ENCODE results near the gene TM7SF2. TPM values are rescaled to one million over a fixed set of nuclear protein-coding genes. Genes with fewer than 3 reads are reported as not detected.

The TM7SF2 gene
- total RNA-seq, 1 donor from 2014 or later = 53.1 TPM

DNA sequence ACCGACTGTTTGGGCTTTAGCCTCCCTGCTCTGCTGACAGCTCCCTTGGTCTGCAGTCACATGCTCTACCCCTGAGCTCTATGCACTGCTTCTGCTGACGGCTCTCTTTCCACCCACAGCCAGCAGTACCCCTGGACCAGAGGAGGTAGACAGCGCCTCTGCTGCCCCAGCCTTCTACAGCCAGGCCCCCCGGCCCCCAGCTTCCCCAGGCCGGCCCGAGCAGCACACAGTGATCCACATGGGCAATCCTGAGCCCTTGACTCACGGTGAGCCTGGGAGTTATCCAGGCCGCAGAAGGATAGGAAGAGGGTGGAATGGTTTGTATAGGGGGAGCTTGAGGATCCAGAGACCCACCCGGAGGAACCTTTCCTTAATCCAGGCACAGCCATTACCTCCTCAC, 24.9 kb upstream of the TM7SF2 start:
- DNase-seq (ENCODE audit: missing footprints) = no peak
- intact Hi-C loops (cut with DNase I) = no loop called here
- no peak for ATAC-seq

DNA sequence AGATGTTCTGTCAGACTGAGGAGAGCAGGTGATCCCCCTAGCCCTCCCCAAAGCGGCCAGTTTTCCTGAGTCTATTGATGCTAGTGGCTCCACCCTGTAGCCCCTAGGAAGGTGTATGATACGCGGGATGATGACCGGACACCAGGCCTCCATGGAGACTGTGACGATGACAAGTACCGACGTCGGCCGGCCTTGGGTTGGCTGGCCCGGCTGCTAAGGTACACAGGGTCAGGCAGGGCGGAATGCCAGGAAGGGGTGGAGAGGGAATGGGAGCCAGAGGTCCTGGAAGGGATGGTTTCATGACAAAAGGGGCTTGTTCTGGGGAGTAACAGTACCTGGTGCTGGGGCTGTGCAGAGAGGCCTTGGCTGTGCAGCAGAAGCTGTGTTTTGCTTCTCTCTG, 24.5 kb upstream of the TM7SF2 start:
- intact Hi-C loops (cut with DNase I) = no loop called here
- DNase-seq (ENCODE audit: missing footprints) (no peak), ATAC-seq (no peak)

DNA sequence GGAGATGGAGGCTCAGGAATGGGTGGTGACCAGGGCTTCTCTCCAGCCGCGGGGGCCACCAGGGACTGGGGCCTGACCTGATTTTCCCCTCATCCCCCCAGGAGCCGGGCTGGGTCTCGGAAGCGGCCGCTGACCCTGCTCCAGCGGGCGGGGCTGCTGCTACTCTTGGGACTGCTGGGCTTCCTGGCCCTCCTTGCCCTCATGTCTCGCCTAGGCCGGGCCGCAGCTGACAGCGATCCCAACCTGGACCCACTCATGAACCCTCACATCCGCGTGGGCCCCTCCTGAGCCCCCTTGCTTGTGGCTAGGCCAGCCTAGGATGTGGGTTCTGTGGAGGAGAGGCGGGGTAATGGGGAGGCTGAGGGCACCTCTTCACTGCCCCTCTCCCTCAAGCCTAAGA, 23.8 kb upstream of the TM7SF2 start:
- no peak for ATAC-seq
- DNase-seq (ENCODE audit: missing footprints) = no peak
- intact Hi-C loops (cut with DNase I) = no loop called here

DNA sequence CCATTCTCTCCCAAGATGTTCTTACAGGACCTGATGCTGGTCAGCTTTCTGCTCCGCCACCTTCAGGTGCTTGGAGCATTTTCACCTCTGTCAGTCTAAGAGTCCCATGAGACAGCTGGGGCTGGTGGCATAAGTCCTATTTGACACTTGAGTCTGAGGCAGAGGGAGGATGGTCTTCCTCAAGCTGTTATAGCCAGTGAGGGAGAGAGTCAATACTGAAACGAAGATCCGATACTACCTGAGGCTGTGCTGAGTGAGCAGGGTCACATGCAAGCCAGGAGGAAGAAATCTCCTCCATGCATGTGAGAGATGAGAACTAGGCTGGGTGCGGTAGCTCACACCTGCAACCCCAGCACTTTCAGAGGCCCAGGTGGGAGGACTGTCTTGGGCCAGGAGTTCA, 22.1 kb upstream of the TM7SF2 start:
- no peak for DNase-seq (ENCODE audit: missing footprints)
- ATAC-seq = no peak
- intact Hi-C loops (cut with DNase I) = no loop called here

DNA sequence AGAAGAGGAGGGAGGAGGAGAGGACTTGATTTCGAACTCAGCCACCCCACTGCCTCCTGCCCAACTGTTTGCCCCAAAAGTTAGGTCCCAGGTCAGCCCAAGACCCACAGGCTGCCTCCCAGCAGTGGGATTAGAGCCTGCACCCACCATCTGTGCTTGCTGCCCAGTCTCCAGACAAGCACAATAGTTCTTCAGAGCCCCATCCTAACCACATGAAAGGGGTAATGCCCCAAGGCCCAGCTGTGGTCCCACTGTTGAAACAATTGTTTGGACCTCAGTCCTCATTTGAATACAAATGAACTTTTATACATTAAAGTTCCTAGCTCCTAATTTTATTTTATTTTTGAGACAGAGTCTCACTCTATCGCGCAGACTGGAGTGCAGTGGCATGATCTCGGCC, 21.0 kb upstream of the TM7SF2 start:
- intact Hi-C loops (cut with DNase I) = no loop called here
- DNase-seq (ENCODE audit: missing footprints) = no peak
- no peak for ATAC-seq

DNA sequence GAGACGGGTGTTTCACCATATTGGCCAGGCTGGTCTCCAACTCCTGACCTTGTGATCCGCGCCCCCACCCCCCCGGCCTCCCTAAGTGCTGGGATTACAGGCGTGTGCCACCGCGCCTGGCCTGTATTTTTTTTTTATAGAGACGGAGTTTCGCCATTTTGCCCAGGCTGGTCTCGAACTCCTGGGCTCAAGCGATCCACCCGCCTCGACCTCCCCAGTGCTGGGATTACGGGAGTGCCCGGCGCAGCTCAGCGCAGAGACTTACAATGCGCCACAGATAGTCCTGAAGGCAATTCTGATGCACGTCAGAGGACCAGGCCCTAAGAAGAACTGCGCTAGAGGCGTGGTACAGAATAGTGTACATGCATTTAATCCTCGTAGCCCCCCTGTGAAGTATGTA, 16.2 kb upstream of the TM7SF2 start:
- DNase-seq (ENCODE audit: missing footprints) = no peak
- intact Hi-C loops (cut with DNase I) = no loop called here
- ATAC-seq = peak; percentile 8

DNA sequence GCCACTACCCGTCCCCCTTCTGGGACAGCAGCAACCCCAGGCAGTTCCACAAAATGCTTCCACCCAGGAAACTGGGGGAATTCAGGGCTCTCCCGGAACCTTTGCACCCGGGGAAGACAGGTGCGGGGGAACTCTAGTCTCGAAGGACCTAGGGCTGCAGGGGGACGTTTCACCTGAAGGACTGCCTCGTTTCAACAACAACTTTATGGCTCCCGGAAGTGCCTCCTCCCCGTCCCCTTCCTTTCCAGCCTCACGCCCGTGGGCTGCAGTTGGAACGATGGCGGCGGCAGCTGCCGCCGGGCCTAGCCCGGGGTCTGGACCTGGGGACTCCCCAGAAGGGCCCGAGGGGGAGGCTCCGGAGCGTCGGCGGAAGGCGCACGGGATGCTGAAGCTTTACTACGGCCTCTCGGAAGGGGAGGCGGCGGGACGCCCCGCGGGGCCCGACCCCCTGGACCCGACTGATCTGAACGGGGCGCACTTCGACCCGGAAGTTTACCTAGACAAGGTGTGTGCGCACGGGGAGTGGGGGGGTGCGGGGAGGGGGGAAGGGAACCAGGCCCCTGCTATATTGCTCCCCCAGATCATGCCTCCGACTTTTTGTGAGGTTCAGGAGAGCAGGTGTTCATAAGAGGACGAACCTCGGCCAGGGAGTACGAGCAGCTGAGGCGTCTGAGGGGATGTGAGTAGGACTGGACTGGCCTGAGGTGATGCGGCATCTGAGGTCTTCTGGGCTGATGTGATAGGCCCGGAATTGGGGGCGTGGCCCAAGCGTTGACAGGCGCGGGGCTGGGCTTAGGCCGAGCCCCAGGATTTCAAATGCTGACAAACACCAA, 15.5 kb upstream of the TM7SF2 start, which contains the start of gene VPS51:
Gene VPS51 (plus strand): TSS at position 241 of the 833 bp plus-strand sequence. CDS start 37 bp downstream, at position 278.
- ATAC-seq (peak; percentile 97), DNase-seq (ENCODE audit: missing footprints) (peak; percentile 94)
- intact Hi-C loops (cut with DNase I) = no loop called here

DNA sequence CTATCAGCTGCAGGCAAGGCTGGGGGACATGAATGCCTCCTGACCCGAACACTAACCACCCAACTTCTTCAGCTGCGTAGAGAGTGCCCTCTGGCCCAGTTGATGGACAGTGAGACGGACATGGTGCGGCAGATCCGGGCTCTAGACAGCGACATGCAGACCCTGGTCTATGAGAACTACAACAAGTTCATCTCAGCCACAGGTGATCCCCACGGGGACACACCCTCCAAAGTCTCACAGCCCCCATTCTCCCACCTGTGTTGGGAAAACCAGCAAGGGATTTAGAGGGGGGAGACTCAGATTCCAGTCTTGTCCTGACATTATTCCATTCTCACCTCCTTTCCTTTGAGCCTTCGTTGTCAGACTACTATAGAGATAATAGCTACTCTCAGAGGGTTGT, 14.7 kb upstream of the TM7SF2 start:
- ATAC-seq (peak; percentile 11), DNase-seq (ENCODE audit: missing footprints) (no peak)
- intact Hi-C loops (cut with DNase I) = no loop called here

DNA sequence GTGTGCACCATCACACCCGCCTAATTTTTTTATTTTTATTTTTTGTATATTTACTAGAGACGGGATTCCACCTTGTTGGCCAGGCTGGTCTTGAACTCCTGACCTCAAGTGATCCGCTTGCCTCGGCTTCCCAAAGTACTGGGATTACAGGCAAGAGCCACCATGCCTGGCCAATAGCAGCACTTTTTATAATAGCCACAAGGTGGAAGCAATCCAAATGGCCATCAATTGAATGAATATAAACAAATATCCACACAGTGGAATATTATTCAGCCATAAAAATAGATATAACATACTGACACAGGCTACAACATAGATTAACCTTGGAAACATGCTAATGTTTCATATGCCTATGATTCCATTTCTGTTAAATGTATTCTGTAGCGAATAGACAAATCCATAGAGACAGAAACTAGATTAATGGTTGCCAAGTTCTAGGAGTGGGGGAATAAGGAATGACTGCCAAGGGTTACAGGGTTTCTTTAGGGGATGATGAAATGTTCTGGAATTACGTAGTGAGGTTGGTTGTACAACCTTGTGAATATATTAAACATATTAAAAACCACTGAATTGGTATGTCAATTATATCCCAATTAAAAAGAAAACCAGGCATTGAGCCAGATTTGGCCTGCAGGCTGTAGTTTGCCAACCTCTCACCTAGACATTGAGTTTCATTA, 10.9 kb upstream of the TM7SF2 start:
- intact Hi-C loops (cut with DNase I) = no loop called here
- no peak for DNase-seq (ENCODE audit: missing footprints)
- ATAC-seq = no peak

DNA sequence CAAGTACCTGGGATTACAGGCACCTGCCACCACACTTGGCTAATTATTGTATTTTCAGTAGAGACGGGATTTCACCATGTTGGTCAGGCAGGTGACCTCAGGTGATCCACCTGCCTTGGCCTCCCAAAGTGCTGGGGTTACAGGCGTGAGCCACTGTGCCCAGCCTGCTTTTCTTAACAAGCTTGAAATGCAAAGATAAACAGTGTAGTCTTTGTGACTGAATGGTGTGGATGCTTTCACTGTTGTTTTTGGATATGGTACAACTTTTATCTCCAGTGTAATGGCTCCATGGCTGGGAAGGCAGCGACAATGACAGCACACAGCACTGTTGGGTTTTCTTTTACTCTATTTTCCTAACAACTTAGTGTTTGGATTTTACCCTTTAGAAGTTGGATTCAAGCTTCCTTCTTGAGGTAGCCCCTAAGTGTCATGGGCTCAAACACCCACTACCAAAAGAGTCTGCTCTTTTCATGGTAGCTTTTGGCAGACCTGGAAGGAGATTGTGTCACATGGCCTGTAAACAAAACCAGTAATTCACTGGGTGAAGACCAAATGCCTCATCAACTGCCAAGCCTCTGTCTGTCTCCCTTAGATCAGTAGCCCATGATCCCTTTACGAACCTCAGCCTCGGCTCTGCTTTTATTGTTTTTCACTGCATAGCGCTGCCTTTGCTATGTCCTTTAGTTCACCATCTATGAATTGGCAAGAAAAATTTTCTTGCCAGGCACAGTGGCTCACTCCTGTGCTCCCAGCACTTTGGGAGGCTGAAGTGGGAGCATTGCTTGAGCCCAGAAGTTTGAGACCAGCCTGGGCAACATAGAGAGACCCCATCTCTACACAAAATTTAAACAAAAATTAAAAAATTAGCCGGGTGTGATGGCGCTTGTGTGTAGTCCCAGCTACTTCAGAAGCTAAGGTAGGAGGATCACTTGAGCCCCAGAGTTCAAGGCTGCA, 9.3 kb upstream of the TM7SF2 start:
- ATAC-seq (peak; percentile 79), DNase-seq (ENCODE audit: missing footprints) (no peak)
- intact Hi-C loops (cut with DNase I) = no loop called here

DNA sequence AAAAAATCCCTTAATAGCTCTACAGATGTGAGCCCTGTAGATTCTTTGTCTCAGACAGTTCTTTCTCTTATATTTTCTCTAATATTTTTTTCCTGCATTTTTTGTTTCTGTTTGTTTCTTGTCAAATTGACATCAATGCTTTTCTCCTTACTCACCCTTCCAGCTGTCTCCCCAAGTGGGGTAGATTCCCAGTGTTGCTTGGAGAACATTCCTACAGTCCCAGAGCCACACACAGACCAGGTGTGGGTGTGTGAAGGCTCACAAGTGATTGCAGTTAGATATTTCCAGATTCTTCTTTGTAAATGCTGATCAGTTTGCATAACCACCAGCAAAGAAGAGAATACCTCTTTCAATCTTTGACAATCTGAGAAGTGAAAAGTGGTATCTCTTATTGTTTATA, 8.2 kb upstream of the TM7SF2 start:
- ATAC-seq (no peak), DNase-seq (ENCODE audit: missing footprints) (no peak)
- intact Hi-C loops (cut with DNase I) = no loop called here

DNA sequence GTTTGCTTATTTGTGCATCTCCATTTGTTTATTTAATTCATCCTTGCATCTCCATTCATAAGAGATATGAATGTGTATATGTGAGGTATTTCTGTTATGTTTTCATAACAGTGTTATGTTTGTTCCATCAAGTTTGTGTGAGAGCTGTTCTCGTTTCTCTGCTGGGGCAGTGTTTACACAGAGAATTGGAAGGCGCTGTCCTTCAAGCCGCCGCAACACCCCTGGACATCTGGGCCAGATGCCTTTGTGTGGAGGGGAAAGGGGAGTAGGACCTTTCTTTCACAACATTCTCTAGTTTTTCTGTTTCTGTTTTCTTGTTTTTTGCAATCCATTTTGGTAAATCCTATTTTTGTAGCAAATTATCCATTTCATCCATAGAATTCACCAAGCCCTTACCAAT, 7.0 kb upstream of the TM7SF2 start:
- peak; percentile 37 for ATAC-seq
- DNase-seq (ENCODE audit: missing footprints) = no peak
- intact Hi-C loops (cut with DNase I) = no loop called here

DNA sequence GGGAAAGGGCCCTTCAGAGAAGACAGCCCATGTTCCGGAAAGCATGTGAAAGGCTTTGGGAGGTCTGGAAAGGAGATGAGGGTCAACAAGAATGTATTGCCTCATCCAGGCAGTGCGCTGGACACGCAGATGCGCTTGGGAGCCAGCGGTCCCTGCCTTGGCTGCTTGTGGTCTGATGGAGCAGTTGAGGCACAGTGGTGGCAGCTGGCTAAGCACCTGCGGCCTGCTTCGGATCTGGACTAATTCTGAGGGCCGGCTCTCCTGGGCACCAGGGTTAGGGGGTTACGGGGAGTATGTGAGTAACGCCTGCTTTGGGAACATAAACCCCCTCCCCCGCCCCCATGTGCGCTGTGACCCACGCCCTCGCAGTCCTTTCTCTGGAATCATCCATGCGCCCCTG, 4.6 kb upstream of the TM7SF2 start:
- intact Hi-C loops (cut with DNase I) = no loop called here
- DNase-seq (ENCODE audit: missing footprints) (no peak), ATAC-seq (no peak)

DNA sequence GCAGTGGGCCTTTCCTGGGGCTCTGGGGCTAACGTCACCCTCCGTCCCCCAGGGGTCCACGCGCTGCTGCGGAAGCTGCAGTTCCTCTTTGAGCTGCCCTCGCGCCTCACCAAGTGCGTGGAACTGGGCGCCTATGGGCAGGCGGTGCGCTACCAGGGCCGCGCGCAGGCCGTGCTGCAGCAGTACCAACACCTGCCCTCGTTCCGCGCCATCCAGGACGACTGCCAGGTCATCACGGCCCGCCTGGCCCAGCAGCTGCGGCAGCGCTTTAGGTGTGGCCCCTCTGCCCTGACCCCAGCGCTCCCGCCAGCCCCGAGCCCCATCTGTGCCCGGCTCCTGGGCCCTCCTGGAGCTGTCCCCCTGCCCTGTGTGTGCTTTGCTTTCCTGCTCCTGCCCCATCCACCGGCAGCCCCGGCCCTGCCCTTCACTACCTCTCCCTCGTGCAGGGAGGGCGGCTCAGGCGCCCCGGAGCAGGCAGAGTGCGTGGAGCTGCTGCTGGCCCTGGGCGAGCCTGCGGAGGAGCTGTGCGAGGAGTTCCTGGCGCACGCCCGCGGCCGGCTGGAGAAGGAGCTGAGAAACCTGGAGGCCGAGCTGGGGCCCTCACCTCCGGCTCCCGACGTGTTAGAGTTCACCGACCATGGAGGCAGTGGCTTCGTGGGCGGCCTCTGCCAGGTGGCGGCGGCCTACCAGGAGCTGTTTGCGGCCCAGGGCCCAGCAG, 3.8 kb upstream of the TM7SF2 start:
- DNase-seq (ENCODE audit: missing footprints) (no peak), ATAC-seq (no peak)
- intact Hi-C loops (cut with DNase I) = no loop called here

DNA sequence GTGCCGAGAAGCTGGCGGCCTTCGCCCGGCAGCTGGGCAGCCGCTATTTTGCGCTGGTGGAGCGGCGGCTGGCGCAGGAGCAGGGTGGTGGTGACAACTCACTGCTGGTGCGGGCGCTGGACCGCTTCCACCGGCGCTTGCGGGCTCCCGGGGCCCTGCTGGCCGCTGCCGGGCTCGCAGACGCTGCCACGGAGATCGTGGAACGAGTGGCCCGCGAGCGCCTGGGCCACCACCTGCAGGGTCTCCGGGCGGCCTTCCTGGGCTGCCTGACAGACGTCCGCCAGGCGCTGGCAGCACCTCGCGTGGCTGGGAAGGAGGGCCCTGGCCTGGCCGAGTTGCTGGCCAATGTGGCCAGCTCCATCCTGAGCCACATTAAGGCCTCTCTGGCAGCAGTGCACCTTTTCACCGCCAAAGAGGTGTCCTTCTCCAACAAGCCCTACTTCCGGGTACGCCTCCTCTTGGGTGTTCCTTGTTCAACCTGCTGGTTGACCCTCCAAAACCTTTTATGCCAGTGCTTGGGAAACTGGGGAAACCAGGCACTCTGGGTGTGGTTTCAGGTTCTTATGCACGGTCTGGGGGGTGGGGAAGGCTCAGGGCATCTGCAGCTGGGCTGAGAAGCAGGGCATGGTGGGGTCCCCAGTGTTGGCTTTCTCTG, 3.1 kb upstream of the TM7SF2 start:
- no peak for DNase-seq (ENCODE audit: missing footprints)
- no peak for ATAC-seq
- intact Hi-C loops (cut with DNase I) = no loop called here

DNA sequence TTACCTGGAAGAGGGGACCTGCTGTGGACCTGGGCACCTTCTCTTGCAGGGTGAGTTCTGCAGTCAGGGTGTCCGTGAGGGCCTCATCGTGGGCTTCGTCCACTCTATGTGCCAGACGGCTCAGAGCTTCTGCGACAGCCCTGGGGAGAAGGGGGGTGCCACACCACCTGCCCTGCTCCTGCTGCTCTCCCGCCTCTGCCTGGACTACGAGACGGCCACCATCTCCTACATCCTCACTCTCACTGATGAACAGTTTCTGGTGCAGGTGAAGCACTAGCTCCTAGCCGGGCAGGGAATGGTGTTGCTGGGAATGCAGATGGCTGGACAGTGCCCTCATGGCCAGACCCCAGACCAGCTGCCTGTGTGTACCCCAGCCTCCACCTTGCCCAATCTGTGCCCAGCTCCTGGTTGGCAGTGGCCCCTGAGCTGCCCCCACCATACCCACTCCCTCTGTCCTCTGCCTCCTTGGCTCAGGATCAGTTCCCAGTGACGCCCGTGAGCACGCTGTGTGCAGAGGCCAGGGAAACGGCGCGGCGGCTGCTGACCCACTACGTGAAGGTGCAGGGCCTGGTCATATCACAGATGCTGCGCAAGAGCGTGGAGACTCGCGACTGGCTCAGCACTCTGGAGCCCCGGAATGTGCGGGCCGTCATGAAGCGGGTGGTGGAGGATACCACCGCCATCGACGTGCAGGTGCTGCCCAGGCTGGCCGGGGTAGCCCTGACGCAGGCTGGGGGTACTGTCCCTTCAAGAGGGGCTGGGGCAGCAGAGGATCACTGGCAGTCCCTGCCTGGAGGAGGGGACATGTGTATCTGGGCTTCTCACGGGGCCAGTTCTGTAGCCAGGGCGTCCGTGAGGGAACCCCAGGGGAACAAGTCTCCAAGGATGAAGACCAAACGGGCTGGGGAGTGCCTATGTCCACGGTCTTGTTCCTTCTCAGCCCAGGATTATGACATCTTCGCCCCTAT, 2.2 kb upstream of the TM7SF2 start:
- intact Hi-C loops (cut with DNase I) = loop anchor here (2.0 to 5.0 kb wide), 2 partner anchors 95 to 153 kb away; partner anchors contain the start of genes ARL2 and POLA2
- DNase-seq (ENCODE audit: missing footprints) = no peak
- no peak for ATAC-seq

DNA sequence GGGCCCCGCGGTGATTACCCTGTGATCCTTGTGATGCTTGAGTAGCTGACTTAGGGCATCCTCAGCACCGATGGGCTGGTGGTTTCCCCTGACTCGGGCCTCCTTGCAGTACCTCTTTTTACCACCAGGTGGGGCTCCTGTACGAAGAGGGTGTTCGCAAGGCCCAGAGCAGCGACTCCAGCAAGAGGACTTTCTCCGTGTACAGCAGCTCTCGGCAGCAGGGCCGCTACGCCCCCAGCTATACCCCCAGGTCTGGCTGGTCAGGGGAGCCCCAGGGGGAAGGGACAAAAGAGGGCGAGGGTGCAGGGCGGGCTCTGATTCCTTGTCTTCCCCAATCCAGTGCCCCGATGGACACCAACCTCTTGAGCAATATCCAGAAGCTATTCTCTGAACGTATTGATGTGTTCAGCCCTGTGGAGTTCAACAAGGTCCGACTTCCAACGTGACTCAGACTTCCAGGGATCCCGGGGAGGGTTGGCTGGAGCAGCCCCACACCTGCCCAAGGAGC, 1.3 kb upstream of the TM7SF2 start:
- ATAC-seq (peak; percentile 56), DNase-seq (ENCODE audit: missing footprints) (peak; percentile 90)
- intact Hi-C loops (cut with DNase I) = loop anchor here (2.0 to 5.0 kb wide), 2 partner anchors 96 to 152 kb away; partner anchors contain the start of genes ARL2 and POLA2

All from Right ventricle myocardium inferior (tissue), 1 donor.